ENCODE data around the gene FOXC1. TPM values are rescaled to one million over a fixed set of nuclear protein-coding genes. Genes with fewer than 3 reads are reported as not detected.

Gene FOXC1
- total and polyA plus RNA-seq, 2 donors = 3.7 to 17.3 TPM

DNA sequence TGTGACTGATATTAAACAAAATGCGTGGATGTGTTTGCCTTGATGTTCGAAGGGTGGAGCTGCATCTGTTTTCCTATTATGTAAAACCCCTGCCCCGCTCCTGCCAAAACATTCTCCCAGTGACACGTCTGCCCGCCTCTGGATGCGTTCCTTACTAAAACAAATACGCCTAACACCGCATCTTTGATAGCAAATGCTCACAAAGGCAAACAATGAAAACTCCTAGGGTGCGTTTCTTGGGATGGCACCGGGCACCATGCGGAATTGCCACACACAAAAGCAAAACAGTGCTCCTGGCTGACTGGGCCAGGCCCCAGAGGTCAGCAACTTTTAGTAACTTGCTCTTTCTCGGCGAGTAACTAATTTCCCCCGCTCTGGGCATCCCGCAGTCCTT is 9.0 kb upstream of the FOXC1 start:
- no peak overlapping the region for H3K4me3 ChIP-seq (ENCODE audit: low read length in 2 of 2)
- peaks cover 81 to 100% of the 10 kb centered on the region in 2 donors for H3K27me3 ChIP-seq (ENCODE audit: control insufficient read depth in 2 of 2, insufficient read depth in 1 of 2, low read length in 1 of 2)
- peaks cover 6 to 13% of the 10 kb centered on the region in 2 donors for H3K4me1 ChIP-seq (ENCODE audit: control insufficient read depth in 2 of 2, insufficient read depth in 2 of 2, low read length in 2 of 2)
- H3K36me3 ChIP-seq (ENCODE audit: control insufficient read depth in 2 of 2, insufficient read depth in 2 of 2, low read length in 1 of 2) = no peaks in the 10 kb centered on the region
- DNase-seq (ENCODE audit: low read depth in 6 of 9, low spot score in 9 of 9) = no peak
- 70% methylated on average over 15 of the region's 15 CpGs for WGBS
- H3K27ac ChIP-seq (ENCODE audit: low read depth in 1 of 2, low read length in 1 of 2) = no peak overlapping the region
- peaks cover 0 to 4% of the 10 kb centered on the region in 2 donors for H3K9me3 ChIP-seq (ENCODE audit: control insufficient read depth in 2 of 2, insufficient read depth in 1 of 2, low read length in 1 of 2)

DNA sequence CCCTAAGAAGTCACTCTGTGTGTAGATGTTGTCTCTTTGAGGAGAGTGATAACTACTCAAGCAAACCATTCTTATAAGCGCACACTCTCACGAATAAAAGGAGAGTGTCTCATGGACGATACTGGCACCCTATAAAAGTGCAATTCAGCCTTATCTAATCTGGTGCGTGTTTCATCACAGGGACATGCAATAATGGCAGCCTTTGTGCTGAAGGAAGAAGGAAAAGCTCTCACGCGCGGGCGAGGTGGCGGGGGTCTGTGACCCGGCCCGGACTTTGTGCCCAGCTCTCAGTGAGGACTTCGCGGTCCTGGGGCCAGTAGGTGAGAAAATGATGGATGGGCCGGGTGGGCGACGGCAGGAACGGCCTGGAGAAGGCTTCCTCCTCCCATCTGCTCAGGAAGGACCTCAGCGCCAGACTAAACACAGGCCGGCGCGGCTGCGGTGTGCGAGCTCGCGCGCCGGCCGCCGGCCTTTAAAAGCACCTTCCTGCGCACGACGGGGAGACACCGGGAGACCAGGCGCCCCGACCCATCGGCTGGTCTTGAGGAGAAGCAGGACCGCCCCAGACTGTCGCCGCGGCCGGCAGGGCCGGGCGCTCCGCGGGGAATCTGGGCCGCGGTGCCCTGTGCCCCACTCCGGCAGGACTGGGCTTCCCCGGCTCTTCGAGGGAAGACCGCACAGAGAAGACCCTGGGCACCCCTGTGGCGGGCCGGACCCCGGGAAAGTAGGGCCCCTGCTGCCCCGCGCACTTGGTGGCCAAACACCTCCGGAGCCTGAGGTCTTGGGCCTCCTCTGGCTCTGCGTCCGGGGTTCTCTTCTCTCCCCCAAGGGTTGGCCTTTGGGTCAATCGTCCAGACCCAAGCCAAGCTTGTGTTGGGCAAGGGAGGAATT is 8.3 kb upstream of the FOXC1 start:
- Histone ChIP-seq H3K9me3 (ENCODE audit: control insufficient read depth in 2 of 2, insufficient read depth in 1 of 2, low read length in 1 of 2) (peaks cover 0 to 6% of the 10 kb centered on the region in 2 donors), H3K36me3 (ENCODE audit: control insufficient read depth in 2 of 2, insufficient read depth in 2 of 2, low read length in 1 of 2) (no peaks in the 10 kb centered on the region), H3K4me3 (ENCODE audit: low read length in 2 of 2) (no peak overlapping the region), H3K27ac (ENCODE audit: low read depth in 1 of 2, low read length in 1 of 2) (no peak overlapping the region), H3K27me3 (ENCODE audit: control insufficient read depth in 2 of 2, insufficient read depth in 1 of 2, low read length in 1 of 2) (peaks cover 88 to 100% of the 10 kb centered on the region in 2 donors), H3K4me1 (ENCODE audit: control insufficient read depth in 2 of 2, insufficient read depth in 2 of 2, low read length in 2 of 2) (peaks cover 6 to 17% of the 10 kb centered on the region in 2 donors)
- 26% methylated on average over 60 of the region's 60 CpGs for WGBS
- no peak for DNase-seq (ENCODE audit: low read depth in 6 of 9, low spot score in 9 of 9)

DNA sequence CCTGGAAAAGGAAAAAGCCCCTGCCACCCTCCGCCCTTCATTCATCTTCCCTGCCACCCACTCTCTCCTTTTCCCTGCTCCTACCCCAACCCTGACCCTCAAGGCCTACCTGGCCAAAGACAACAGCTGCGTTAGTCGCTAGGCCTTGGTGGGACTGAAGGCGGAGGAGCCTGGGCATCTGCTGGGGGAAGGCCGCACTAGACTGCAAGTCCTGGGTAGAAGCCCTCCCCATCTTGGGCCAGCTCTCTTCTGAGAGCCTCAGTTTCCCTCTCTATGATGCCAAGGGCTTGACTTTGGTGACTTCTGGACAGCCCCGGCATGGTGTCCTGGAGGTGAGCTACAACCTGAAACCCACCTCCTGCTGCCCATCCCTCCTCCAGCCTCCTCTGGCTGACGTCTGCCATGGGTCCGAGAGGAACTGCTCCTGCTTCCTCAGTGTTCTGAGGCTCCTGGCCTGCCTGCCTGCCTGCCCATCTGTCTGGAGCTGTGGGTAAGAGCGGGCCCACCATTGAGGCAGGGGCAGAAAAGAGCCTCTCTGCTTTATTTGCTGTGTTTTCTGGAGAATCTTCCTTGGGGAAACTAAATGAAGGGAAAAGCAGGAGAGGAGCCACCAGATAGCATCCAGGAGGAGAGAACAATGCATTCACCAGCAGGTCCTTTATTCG is 7.5 kb upstream of the FOXC1 start:
- H3K4me3 ChIP-seq (ENCODE audit: low read length in 2 of 2) = no peak overlapping the region
- peaks cover 0 to 9% of the 10 kb centered on the region in 2 donors for H3K9me3 ChIP-seq (ENCODE audit: control insufficient read depth in 2 of 2, insufficient read depth in 1 of 2, low read length in 1 of 2)
- no peak overlapping the region for H3K27ac ChIP-seq (ENCODE audit: low read depth in 1 of 2, low read length in 1 of 2)
- peaks cover 8 to 25% of the 10 kb centered on the region in 2 donors for H3K4me1 ChIP-seq (ENCODE audit: control insufficient read depth in 2 of 2, insufficient read depth in 2 of 2, low read length in 2 of 2)
- H3K27me3 ChIP-seq (ENCODE audit: control insufficient read depth in 2 of 2, insufficient read depth in 1 of 2, low read length in 1 of 2) = peaks cover 90 to 100% of the 10 kb centered on the region in 2 donors
- no peak for DNase-seq (ENCODE audit: low read depth in 6 of 9, low spot score in 9 of 9)
- WGBS = 96% methylated on average over 10 of the region's 10 CpGs
- no peaks in the 10 kb centered on the region for H3K36me3 ChIP-seq (ENCODE audit: control insufficient read depth in 2 of 2, insufficient read depth in 2 of 2, low read length in 1 of 2)

- Histone ChIP-seq H3K4me1 (ENCODE audit: control insufficient read depth in 2 of 2, insufficient read depth in 2 of 2, low read length in 2 of 2) (peaks cover 11 to 39% of the 10 kb centered on the region in 2 donors), H3K27ac (ENCODE audit: low read depth in 1 of 2, low read length in 1 of 2) (no peak overlapping the region), H3K36me3 (ENCODE audit: control insufficient read depth in 2 of 2, insufficient read depth in 2 of 2, low read length in 1 of 2) (no peaks in the 10 kb centered on the region), H3K4me3 (ENCODE audit: low read length in 2 of 2) (no peak overlapping the region), H3K27me3 (ENCODE audit: control insufficient read depth in 2 of 2, insufficient read depth in 1 of 2, low read length in 1 of 2) (peaks cover 91 to 100% of the 10 kb centered on the region in 2 donors), H3K9me3 (ENCODE audit: control insufficient read depth in 2 of 2, insufficient read depth in 1 of 2, low read length in 1 of 2) (peaks cover 0 to 13% of the 10 kb centered on the region in 2 donors)
- DNase-seq (ENCODE audit: low read depth in 6 of 9, low spot score in 9 of 9) = no peak
- WGBS = 71% methylated on average over 15 of the region's 15 CpGs
Measured at GRCh38 chr6:1603708-1604107, 6.0 kb upstream of the FOXC1 start.

GRCh38 chr6:1604158-1605003 is 5.3 kb upstream of the FOXC1 start:
- Histone ChIP-seq H3K9me3 (ENCODE audit: control insufficient read depth in 2 of 2, insufficient read depth in 1 of 2, low read length in 1 of 2) (peaks cover 0 to 13% of the 10 kb centered on the region in 2 donors), H3K4me3 (ENCODE audit: low read length in 2 of 2) (peak overlapping the region in 1 of 2 donors; percentile 45), H3K36me3 (ENCODE audit: control insufficient read depth in 2 of 2, insufficient read depth in 2 of 2, low read length in 1 of 2) (no peaks in the 10 kb centered on the region), H3K27ac (ENCODE audit: low read depth in 1 of 2, low read length in 1 of 2) (no peak overlapping the region), H3K27me3 (ENCODE audit: control insufficient read depth in 2 of 2, insufficient read depth in 1 of 2, low read length in 1 of 2) (peaks cover 93 to 100% of the 10 kb centered on the region in 2 donors), H3K4me1 (ENCODE audit: control insufficient read depth in 2 of 2, insufficient read depth in 2 of 2, low read length in 2 of 2) (peaks cover 13 to 43% of the 10 kb centered on the region in 2 donors)
- peak in 4 of 9 donors; percentile 66 to 81 (median 75) for DNase-seq (ENCODE audit: low read depth in 6 of 9, low spot score in 9 of 9)
- WGBS = 2% methylated on average over 85 of the region's 85 CpGs

GRCh38 chr6:1605004-1605892 is 4.5 kb upstream of the FOXC1 start:
- Histone ChIP-seq H3K27ac (ENCODE audit: low read depth in 1 of 2, low read length in 1 of 2) (no peak overlapping the region), H3K36me3 (ENCODE audit: control insufficient read depth in 2 of 2, insufficient read depth in 2 of 2, low read length in 1 of 2) (no peaks in the 10 kb centered on the region), H3K27me3 (ENCODE audit: control insufficient read depth in 2 of 2, insufficient read depth in 1 of 2, low read length in 1 of 2) (peaks cover 93 to 98% of the 10 kb centered on the region in 2 donors), H3K4me3 (ENCODE audit: low read length in 2 of 2) (peak overlapping the region in 1 of 2 donors; percentile 45), H3K4me1 (ENCODE audit: control insufficient read depth in 2 of 2, insufficient read depth in 2 of 2, low read length in 2 of 2) (peaks cover 14 to 43% of the 10 kb centered on the region in 2 donors), H3K9me3 (ENCODE audit: control insufficient read depth in 2 of 2, insufficient read depth in 1 of 2, low read length in 1 of 2) (peaks cover 0 to 13% of the 10 kb centered on the region in 2 donors)
- WGBS = 5% methylated on average over 65 of the region's 65 CpGs
- peak in 1 of 9 donors; percentile 41 for DNase-seq (ENCODE audit: low read depth in 6 of 9, low spot score in 9 of 9)

DNA sequence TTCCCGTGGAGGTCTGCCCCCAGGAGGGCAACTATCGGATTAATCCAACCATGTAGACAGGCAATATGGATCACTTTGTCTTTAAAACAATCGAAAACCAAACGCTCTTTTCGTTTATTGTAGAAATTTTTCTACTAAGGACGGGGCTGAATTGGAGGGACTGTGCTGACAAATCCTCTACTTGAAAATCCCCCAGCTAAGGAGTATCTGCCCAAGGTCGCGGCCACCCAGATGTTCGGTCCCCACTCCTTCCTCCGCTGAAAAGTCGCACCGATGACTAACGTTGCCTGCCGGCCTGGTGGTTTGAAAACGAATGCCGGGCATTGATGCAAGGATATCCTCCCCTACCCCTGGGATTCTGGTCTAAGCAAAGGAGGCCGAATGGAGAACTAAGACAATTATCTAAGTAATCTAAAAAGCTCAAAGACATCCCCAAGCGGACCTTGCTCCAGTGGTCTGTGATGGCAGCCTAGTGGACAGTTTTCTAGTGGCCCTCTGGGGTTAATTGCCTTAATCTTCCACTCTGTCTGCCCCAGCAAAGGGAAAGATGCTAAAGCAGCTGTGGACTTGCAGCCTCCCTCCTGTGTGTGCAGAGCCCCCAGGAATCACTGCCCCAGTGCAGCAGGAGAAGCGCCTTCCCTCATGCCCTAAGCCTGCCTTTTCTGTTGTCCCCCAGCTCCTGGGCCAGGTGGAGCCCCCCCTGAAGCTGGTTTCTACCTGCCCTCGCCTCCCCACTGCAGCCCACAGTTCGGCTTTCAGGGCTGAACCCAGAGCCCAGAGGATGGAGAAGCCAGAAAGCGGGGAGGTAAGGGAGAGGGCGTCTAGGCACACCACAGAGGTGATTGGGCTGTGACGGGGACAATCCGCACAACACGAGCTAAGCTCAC is 3.6 kb upstream of the FOXC1 start:
- Histone ChIP-seq H3K27ac (ENCODE audit: low read depth in 1 of 2, low read length in 1 of 2) (no peak overlapping the region), H3K27me3 (ENCODE audit: control insufficient read depth in 2 of 2, insufficient read depth in 1 of 2, low read length in 1 of 2) (peaks cover 93 to 98% of the 10 kb centered on the region in 2 donors), H3K4me3 (ENCODE audit: low read length in 2 of 2) (no peak overlapping the region), H3K9me3 (ENCODE audit: control insufficient read depth in 2 of 2, insufficient read depth in 1 of 2, low read length in 1 of 2) (peaks cover 0 to 13% of the 10 kb centered on the region in 2 donors), H3K36me3 (ENCODE audit: control insufficient read depth in 2 of 2, insufficient read depth in 2 of 2, low read length in 1 of 2) (no peaks in the 10 kb centered on the region), H3K4me1 (ENCODE audit: control insufficient read depth in 2 of 2, insufficient read depth in 2 of 2, low read length in 2 of 2) (peaks cover 18 to 47% of the 10 kb centered on the region in 2 donors)
- peak in 1 of 9 donors; percentile 21 for DNase-seq (ENCODE audit: low read depth in 6 of 9, low spot score in 9 of 9)
- WGBS = 14% methylated on average over 26 of the region's 26 CpGs

Data from thymus (tissue), 11 donors.